ENCODE data around the gene NT5DC1.

GRCh38 chr6:116083052-116083451 is 17.6 kb upstream of the NT5DC1 start:
- TF ChIP-seq, protein P1, sequence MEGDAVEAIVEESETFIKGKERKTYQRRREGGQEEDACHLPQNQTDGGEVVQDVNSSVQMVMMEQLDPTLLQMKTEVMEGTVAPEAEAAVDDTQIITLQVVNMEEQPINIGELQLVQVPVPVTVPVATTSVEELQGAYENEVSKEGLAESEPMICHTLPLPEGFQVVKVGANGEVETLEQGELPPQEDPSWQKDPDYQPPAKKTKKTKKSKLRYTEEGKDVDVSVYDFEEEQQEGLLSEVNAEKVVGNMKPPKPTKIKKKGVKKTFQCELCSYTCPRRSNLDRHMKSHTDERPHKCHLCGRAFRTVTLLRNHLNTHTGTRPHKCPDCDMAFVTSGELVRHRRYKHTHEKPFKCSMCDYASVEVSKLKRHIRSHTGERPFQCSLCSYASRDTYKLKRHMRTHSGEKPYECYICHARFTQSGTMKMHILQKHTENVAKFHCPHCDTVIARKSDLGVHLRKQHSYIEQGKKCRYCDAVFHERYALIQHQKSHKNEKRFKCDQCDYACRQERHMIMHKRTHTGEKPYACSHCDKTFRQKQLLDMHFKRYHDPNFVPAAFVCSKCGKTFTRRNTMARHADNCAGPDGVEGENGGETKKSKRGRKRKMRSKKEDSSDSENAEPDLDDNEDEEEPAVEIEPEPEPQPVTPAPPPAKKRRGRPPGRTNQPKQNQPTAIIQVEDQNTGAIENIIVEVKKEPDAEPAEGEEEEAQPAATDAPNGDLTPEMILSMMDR (conservative IDR thresholded peaks at IDR 0.05; ENCODE audit: low read length), result no peak
- no peak for TF ChIP-seq EZH2phosphoT487 (IDR thresholded peaks at IDR 0.05; ENCODE audit: borderline replicate concordance, low read depth, low read length)
